Measurements from ENCODE around the gene PDGFB.

Gene PDGFB

GRCh38 chr22:39227542-39228272, 17.1 kb downstream of the PDGFB start:
- Histone ChIP-seq H3K27me3 (ENCODE audit: control insufficient read depth in 1 of 2, insufficient read depth in 2 of 2, low read length in 2 of 2) (peaks cover 6 to 13% of the 10 kb centered on the region in 2 donors), H3K36me3 (ENCODE audit: control insufficient read depth in 1 of 2, insufficient read depth in 2 of 2, low read length in 2 of 2) (peaks cover 0 to 5% of the 10 kb centered on the region in 2 donors), H3K4me3 (ENCODE audit: low read depth in 1 of 2, low read length in 2 of 2) (no peak overlapping the region), H3K27ac (ENCODE audit: low read depth, low read length) (no peak overlapping the region), H3K4me1 (ENCODE audit: control insufficient read depth in 1 of 2, insufficient read depth in 2 of 2, low read length in 2 of 2) (no peaks in the 10 kb centered on the region), H3K9ac (ENCODE audit: low read depth in 1 of 2, low read length in 2 of 2) (no peak overlapping the region), H3K9me3 (ENCODE audit: control insufficient read depth in 1 of 2, low read length in 2 of 2) (no peaks in the 10 kb centered on the region)

DNA sequence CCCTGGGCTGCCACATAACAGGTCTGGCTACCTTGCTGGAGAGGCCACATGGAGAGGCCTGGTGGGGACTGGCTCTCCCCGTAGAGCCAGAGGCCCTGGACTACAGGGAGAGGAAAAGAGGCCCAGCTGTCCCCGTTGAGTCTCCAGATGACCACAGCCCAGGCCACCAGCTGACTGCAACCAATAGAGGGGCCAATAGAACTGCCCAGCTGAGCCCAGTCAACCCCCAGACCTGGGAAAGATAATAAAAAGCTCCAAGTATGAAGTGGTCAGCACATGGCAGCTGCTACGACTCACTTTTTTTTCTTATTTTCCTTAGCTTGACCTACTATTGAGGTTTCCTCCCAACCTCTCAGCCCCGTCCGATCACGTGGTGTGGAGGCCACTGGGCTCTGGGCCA, 18.4 kb downstream of the PDGFB start:
- Histone ChIP-seq H3K9me3 (ENCODE audit: control insufficient read depth in 1 of 2, low read length in 2 of 2) (no peaks in the 10 kb centered on the region), H3K27me3 (ENCODE audit: control insufficient read depth in 1 of 2, insufficient read depth in 2 of 2, low read length in 2 of 2) (peaks cover 5 to 8% of the 10 kb centered on the region in 2 donors), H3K4me3 (ENCODE audit: low read depth in 1 of 2, low read length in 2 of 2) (no peak overlapping the region), H3K27ac (ENCODE audit: low read depth, low read length) (no peak overlapping the region), H3K4me1 (ENCODE audit: control insufficient read depth in 1 of 2, insufficient read depth in 2 of 2, low read length in 2 of 2) (no peaks in the 10 kb centered on the region), H3K9ac (ENCODE audit: low read depth in 1 of 2, low read length in 2 of 2) (no peak overlapping the region), H3K36me3 (ENCODE audit: control insufficient read depth in 1 of 2, insufficient read depth in 2 of 2, low read length in 2 of 2) (peaks cover 0 to 5% of the 10 kb centered on the region in 2 donors)

- Histone ChIP-seq H3K27ac (ENCODE audit: low read depth, low read length) (no peak overlapping the region), H3K36me3 (ENCODE audit: control insufficient read depth in 1 of 2, insufficient read depth in 2 of 2, low read length in 2 of 2) (peaks cover 0 to 5% of the 10 kb centered on the region in 2 donors), H3K9me3 (ENCODE audit: control insufficient read depth in 1 of 2, low read length in 2 of 2) (no peaks in the 10 kb centered on the region), H3K9ac (ENCODE audit: low read depth in 1 of 2, low read length in 2 of 2) (no peak overlapping the region), H3K4me3 (ENCODE audit: low read depth in 1 of 2, low read length in 2 of 2) (no peak overlapping the region), H3K27me3 (ENCODE audit: control insufficient read depth in 1 of 2, insufficient read depth in 2 of 2, low read length in 2 of 2) (peaks cover 2% of the 10 kb centered on the region in 2 donors), H3K4me1 (ENCODE audit: control insufficient read depth in 1 of 2, insufficient read depth in 2 of 2, low read length in 2 of 2) (no peaks in the 10 kb centered on the region)
Measured at GRCh38 chr22:39225591-39225990, 19.2 kb downstream of the PDGFB start.

- no peaks in the 10 kb centered on the region for H3K9me3 ChIP-seq (ENCODE audit: control insufficient read depth in 1 of 2, low read length in 2 of 2)
- no peak overlapping the region for H3K27ac ChIP-seq (ENCODE audit: low read depth, low read length)
- no peak overlapping the region for H3K9ac ChIP-seq (ENCODE audit: low read depth in 1 of 2, low read length in 2 of 2)
- no peak overlapping the region for H3K4me3 ChIP-seq (ENCODE audit: low read depth in 1 of 2, low read length in 2 of 2)
- peaks cover 0 to 5% of the 10 kb centered on the region in 2 donors for H3K36me3 ChIP-seq (ENCODE audit: control insufficient read depth in 1 of 2, insufficient read depth in 2 of 2, low read length in 2 of 2)
- H3K4me1 ChIP-seq (ENCODE audit: control insufficient read depth in 1 of 2, insufficient read depth in 2 of 2, low read length in 2 of 2) = no peaks in the 10 kb centered on the region
- H3K27me3 ChIP-seq (ENCODE audit: control insufficient read depth in 1 of 2, insufficient read depth in 2 of 2, low read length in 2 of 2) = no peaks in the 10 kb centered on the region
Measured at GRCh38 chr22:39224550-39224949, 20.2 kb downstream of the PDGFB start.

DNA sequence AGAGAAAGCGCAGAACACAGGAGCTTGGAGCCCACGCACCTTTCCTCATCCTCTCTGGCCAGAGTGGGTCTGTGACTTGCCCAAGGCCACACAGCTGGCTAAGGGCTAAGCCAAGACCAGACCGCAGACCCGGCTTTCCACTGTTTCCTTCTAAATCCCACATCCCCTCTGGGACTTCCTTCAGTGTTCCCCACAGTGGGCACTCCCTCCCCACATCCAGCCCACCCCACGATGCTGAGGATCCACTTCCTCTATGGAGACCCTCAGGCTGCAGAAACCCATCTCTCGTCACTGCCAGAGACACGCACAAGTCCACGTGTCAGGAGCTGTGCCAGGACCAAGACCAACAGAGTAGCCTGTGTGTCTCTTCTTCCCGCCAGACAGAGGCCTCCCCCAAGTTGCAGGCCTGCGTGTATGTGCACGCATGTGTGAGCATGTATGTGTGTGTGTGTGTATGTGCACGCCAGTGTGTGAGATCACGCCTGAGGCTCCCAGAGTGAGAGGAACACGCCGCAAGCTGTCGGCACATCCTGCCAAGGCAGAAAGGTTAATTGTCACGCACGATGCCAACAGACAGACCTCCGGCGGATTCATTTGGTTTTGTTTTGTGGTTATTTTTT, 21.6 kb downstream of the PDGFB start:
- no peaks in the 10 kb centered on the region for H3K9me3 ChIP-seq (ENCODE audit: control insufficient read depth in 1 of 2, low read length in 2 of 2)
- H3K4me1 ChIP-seq (ENCODE audit: control insufficient read depth in 1 of 2, insufficient read depth in 2 of 2, low read length in 2 of 2) = no peaks in the 10 kb centered on the region
- no peaks in the 10 kb centered on the region for H3K27me3 ChIP-seq (ENCODE audit: control insufficient read depth in 1 of 2, insufficient read depth in 2 of 2, low read length in 2 of 2)
- H3K27ac ChIP-seq (ENCODE audit: low read depth, low read length) = no peak overlapping the region
- H3K4me3 ChIP-seq (ENCODE audit: low read depth in 1 of 2, low read length in 2 of 2) = no peak overlapping the region
- no peak overlapping the region for H3K9ac ChIP-seq (ENCODE audit: low read depth in 1 of 2, low read length in 2 of 2)
- peaks cover 0 to 5% of the 10 kb centered on the region in 2 donors for H3K36me3 ChIP-seq (ENCODE audit: control insufficient read depth in 1 of 2, insufficient read depth in 2 of 2, low read length in 2 of 2)

DNA sequence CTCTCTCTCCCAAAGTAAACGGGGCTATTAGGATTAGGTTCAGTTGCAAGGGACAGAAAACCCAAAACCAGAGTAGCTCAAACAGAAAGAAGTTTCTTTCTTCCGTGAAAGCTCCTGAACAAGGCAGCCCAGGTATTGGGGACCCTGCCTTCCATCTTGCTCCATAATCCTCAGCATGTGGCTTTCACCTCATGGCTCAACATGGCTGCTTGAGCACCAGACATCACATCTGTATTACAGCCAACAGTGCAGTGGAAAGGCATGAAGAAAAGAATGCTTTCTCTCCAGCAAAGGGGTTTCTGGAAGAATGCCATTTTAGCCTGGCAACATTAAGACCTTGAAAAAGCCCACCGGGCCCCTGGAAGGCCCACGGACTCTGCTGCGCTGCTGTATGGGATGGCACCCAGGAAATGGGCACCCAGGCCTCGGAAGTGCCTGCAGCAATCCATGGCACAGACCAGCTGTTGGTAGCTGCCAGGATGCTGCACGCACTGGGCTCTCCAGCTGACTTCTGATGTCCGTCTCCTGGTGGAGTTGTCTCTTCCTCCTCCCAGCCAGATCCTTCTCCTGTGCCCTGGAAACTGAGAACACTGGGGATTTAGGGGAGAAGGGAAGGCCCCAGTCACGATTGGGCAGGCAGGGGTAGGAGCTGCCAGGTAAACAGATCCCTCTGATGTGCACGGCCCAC, 22.6 kb downstream of the PDGFB start:
- no peak overlapping the region for H3K27ac ChIP-seq (ENCODE audit: low read depth, low read length)
- H3K36me3 ChIP-seq (ENCODE audit: control insufficient read depth in 1 of 2, insufficient read depth in 2 of 2, low read length in 2 of 2) = peaks cover 0 to 5% of the 10 kb centered on the region in 2 donors
- no peak overlapping the region for H3K4me3 ChIP-seq (ENCODE audit: low read depth in 1 of 2, low read length in 2 of 2)
- no peaks in the 10 kb centered on the region for H3K9me3 ChIP-seq (ENCODE audit: control insufficient read depth in 1 of 2, low read length in 2 of 2)
- H3K9ac ChIP-seq (ENCODE audit: low read depth in 1 of 2, low read length in 2 of 2) = no peak overlapping the region
- no peaks in the 10 kb centered on the region for H3K27me3 ChIP-seq (ENCODE audit: control insufficient read depth in 1 of 2, insufficient read depth in 2 of 2, low read length in 2 of 2)
- no peaks in the 10 kb centered on the region for H3K4me1 ChIP-seq (ENCODE audit: control insufficient read depth in 1 of 2, insufficient read depth in 2 of 2, low read length in 2 of 2)

GRCh38 chr22:39220890-39221850, 23.6 kb downstream of the PDGFB start:
- Histone ChIP-seq H3K9ac (ENCODE audit: low read depth in 1 of 2, low read length in 2 of 2) (no peak overlapping the region), H3K27me3 (ENCODE audit: control insufficient read depth in 1 of 2, insufficient read depth in 2 of 2, low read length in 2 of 2) (no peaks in the 10 kb centered on the region), H3K9me3 (ENCODE audit: control insufficient read depth in 1 of 2, low read length in 2 of 2) (no peaks in the 10 kb centered on the region), H3K4me1 (ENCODE audit: control insufficient read depth in 1 of 2, insufficient read depth in 2 of 2, low read length in 2 of 2) (no peaks in the 10 kb centered on the region), H3K27ac (ENCODE audit: low read depth, low read length) (no peak overlapping the region), H3K4me3 (ENCODE audit: low read depth in 1 of 2, low read length in 2 of 2) (no peak overlapping the region), H3K36me3 (ENCODE audit: control insufficient read depth in 1 of 2, insufficient read depth in 2 of 2, low read length in 2 of 2) (peaks cover 0 to 5% of the 10 kb centered on the region in 2 donors)

- peaks cover 0 to 2% of the 10 kb centered on the region in 2 donors for H3K27me3 ChIP-seq (ENCODE audit: control insufficient read depth in 1 of 2, insufficient read depth in 2 of 2, low read length in 2 of 2)
- H3K4me1 ChIP-seq (ENCODE audit: control insufficient read depth in 1 of 2, insufficient read depth in 2 of 2, low read length in 2 of 2) = no peaks in the 10 kb centered on the region
- no peak overlapping the region for H3K4me3 ChIP-seq (ENCODE audit: low read depth in 1 of 2, low read length in 2 of 2)
- no peak overlapping the region for H3K27ac ChIP-seq (ENCODE audit: low read depth, low read length)
- H3K9me3 ChIP-seq (ENCODE audit: control insufficient read depth in 1 of 2, low read length in 2 of 2) = no peaks in the 10 kb centered on the region
- H3K36me3 ChIP-seq (ENCODE audit: control insufficient read depth in 1 of 2, insufficient read depth in 2 of 2, low read length in 2 of 2) = peaks cover 0 to 5% of the 10 kb centered on the region in 2 donors
- H3K9ac ChIP-seq (ENCODE audit: low read depth in 1 of 2, low read length in 2 of 2) = no peak overlapping the region
Measured at GRCh38 chr22:39220450-39220849, 24.3 kb downstream of the PDGFB start.

GRCh38 chr22:39219071-39220039, 25.4 kb downstream of the PDGFB start:
- H3K27ac ChIP-seq (ENCODE audit: low read depth, low read length) = no peak overlapping the region

More at GRCh38 chr22:39219071-39220039, 25.4 kb downstream of the PDGFB start:
- H3K9me3 ChIP-seq (ENCODE audit: control insufficient read depth in 1 of 2, low read length in 2 of 2) = no peaks in the 10 kb centered on the region
- H3K27me3 ChIP-seq (ENCODE audit: control insufficient read depth in 1 of 2, insufficient read depth in 2 of 2, low read length in 2 of 2) = peaks cover 1 to 3% of the 10 kb centered on the region in 2 donors
- H3K4me1 ChIP-seq (ENCODE audit: control insufficient read depth in 1 of 2, insufficient read depth in 2 of 2, low read length in 2 of 2) = no peaks in the 10 kb centered on the region
- peaks cover 0 to 3% of the 10 kb centered on the region in 2 donors for H3K36me3 ChIP-seq (ENCODE audit: control insufficient read depth in 1 of 2, insufficient read depth in 2 of 2, low read length in 2 of 2)
- H3K9ac ChIP-seq (ENCODE audit: low read depth in 1 of 2, low read length in 2 of 2) = no peak overlapping the region
- H3K4me3 ChIP-seq (ENCODE audit: low read depth in 1 of 2, low read length in 2 of 2) = no peak overlapping the region

Measured in duodenal mucosa (tissue), 2 donors.